ENCODE data around the gene ITGBL1.

Gene ITGBL1

DNA sequence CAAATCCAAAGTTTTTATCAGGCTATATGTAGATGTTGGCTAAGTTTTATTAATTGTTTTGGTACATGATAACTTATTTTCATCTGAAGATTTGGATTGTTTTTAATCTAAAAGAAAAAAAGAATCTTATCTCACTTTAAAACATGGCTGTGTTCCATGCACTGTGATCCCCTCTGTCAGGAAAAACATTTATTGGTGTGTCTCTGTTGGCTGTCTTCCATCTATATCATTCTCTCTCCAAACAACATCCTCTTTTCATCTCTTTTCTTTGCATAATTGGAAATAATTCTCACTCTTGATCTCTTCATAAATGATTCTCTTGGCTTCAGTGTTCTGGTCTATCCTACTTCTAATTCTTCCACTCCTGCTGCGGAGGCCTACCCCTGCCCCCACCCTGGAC is 40.4 kb upstream of the ITGBL1 start:
- no peak for DNase-seq

DNA sequence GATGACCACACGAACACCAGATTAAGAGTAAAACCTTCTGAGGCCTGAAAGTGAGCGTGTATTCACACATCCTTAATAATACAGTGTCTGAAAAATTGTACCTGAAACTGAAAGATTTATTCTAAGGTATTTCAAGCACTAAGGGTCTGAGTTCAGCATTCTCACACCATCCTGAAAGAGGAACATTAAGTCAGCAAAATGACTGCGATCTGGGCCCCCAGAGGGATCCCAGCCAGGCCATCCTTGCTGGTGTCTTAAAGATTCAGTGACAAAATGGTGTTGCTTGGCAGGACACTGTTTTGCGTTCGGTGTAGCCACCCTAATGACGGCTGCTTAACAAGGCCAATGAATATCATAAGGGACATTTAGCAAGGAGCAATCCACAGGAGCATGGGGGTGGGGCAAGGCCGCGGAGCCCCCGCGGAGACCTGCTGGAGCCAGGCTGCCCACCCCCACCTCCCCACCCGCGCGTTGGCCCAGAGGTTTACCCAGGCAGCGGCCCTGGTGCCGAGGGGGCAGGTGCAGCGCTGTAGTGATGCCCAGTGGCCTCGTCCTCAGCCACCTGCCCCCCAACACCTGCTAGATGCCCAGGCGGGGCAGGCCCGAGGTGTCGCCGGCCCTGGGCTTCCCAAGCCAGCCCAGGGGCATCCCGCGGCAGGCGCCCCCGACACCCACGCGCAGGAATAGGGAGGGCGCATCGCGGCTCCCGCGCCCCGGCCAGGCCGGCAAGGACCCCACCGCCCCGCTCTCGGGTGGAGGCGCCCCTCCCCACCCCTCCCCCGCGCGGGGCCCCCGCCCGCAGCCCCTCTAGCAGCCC is 36.9 kb upstream of the ITGBL1 start:
- Histone ChIP-seq H3K27ac (ENCODE audit: low read length, poor library complexity, severe bottlenecking) (no peak overlapping the region), H3K4me3 (ENCODE audit: insufficient read depth in 1 of 2, low read depth in 1 of 2, low read length in 2 of 2) (peak overlapping the region in 1 of 2 experiments; percentile 73), H2BK5ac (ENCODE audit: low read depth, low read length, poor library complexity, severe bottlenecking) (no peak overlapping the region), H4K8ac (ENCODE audit: low read length) (no peak overlapping the region), H3K4me2 (ENCODE audit: low read length, poor library complexity, severe bottlenecking) (peak overlapping the region; percentile 100), H2AFZ (ENCODE audit: low read depth, low read length) (peak overlapping the region; percentile 53), H3K9ac (ENCODE audit: low read length) (no peak overlapping the region), H2BK15ac (ENCODE audit: low read depth, poor library complexity, severe bottlenecking) (peak overlapping the region; percentile 16), H3K79me1 (replicated peaks; ENCODE audit: low read length, poor library complexity, severe bottlenecking) (no peaks in the 10 kb centered on the region), H3K4me1 (ENCODE audit: control insufficient read depth, insufficient read depth, low read depth, low read length) (peaks cover 12% of the 10 kb centered on the region), H2BK12ac (ENCODE audit: low read length in 2 of 2) (no peak overlapping the region), H3K23ac (ENCODE audit: low read length in 2 of 2) (peak overlapping the region in 1 of 2 experiments; percentile 23), H3K36me3 (ENCODE audit: control insufficient read depth in 1 of 2, insufficient read depth in 2 of 2, low read depth in 1 of 2, low read length in 2 of 2) (no peaks in the 10 kb centered on the region), H3K4ac (ENCODE audit: low read depth in 1 of 2, low read length in 2 of 2) (no peak overlapping the region), H3K27me3 (ENCODE audit: control insufficient read depth in 1 of 2, insufficient read depth in 1 of 2, low read length in 2 of 2) (no peaks in the 10 kb centered on the region), H3K14ac (ENCODE audit: low read length in 2 of 2) (no peak overlapping the region), H3K18ac (ENCODE audit: low read depth in 1 of 2, low read length in 2 of 2) (peak overlapping the region in 1 of 2 experiments; percentile 48), H2AK5ac (ENCODE audit: low read length, severe bottlenecking) (no peak overlapping the region), H2BK120ac (ENCODE audit: low read depth, low read length) (no peak overlapping the region), H4K91ac (ENCODE audit: low read length) (no peak overlapping the region), H3K9me3 (ENCODE audit: control insufficient read depth, low read length) (no peaks in the 10 kb centered on the region)
- no peak for DNase-seq
- WGBS = 35% methylated on average over 10 of the region's 43 CpGs

More for the DNA sequence above, 40.4 kb upstream of the ITGBL1 start:
- no peaks in the 10 kb centered on the region for H3K9me3 ChIP-seq (ENCODE audit: control insufficient read depth, low read length)
- H3K79me1 ChIP-seq (replicated peaks; ENCODE audit: low read length, poor library complexity, severe bottlenecking) = no peaks in the 10 kb centered on the region
- no peak overlapping the region for H2BK120ac ChIP-seq (ENCODE audit: low read depth, low read length)
- no peak overlapping the region for H2BK5ac ChIP-seq (ENCODE audit: low read depth, low read length, poor library complexity, severe bottlenecking)
- no peak overlapping the region for H3K9ac ChIP-seq (ENCODE audit: low read length)
- H2AK5ac ChIP-seq (ENCODE audit: low read length, severe bottlenecking) = no peak overlapping the region
- H3K27ac ChIP-seq (ENCODE audit: low read length, poor library complexity, severe bottlenecking) = no peak overlapping the region
- no peak overlapping the region for H3K4ac ChIP-seq (ENCODE audit: low read depth in 1 of 2, low read length in 2 of 2)
- H2AFZ ChIP-seq (ENCODE audit: low read depth, low read length) = no peak overlapping the region
- no peaks in the 10 kb centered on the region for H3K27me3 ChIP-seq (ENCODE audit: control insufficient read depth in 1 of 2, insufficient read depth in 1 of 2, low read length in 2 of 2)
- no peak overlapping the region for H3K4me2 ChIP-seq (ENCODE audit: low read length, poor library complexity, severe bottlenecking)
- peaks cover 12% of the 10 kb centered on the region for H3K4me1 ChIP-seq (ENCODE audit: control insufficient read depth, insufficient read depth, low read depth, low read length)
- H3K4me3 ChIP-seq (ENCODE audit: insufficient read depth in 1 of 2, low read depth in 1 of 2, low read length in 2 of 2) = no peak overlapping the region
- H3K36me3 ChIP-seq (ENCODE audit: control insufficient read depth in 1 of 2, insufficient read depth in 2 of 2, low read depth in 1 of 2, low read length in 2 of 2) = no peaks in the 10 kb centered on the region
- H2BK15ac ChIP-seq (ENCODE audit: low read depth, poor library complexity, severe bottlenecking) = no peak overlapping the region
- H4K8ac ChIP-seq (ENCODE audit: low read length) = no peak overlapping the region
- H2BK12ac ChIP-seq (ENCODE audit: low read length in 2 of 2) = no peak overlapping the region
- H3K23ac ChIP-seq (ENCODE audit: low read length in 2 of 2) = no peak overlapping the region
- H3K18ac ChIP-seq (ENCODE audit: low read depth in 1 of 2, low read length in 2 of 2) = no peak overlapping the region
- H3K14ac ChIP-seq (ENCODE audit: low read length in 2 of 2) = no peak overlapping the region
- H4K91ac ChIP-seq (ENCODE audit: low read length) = no peak overlapping the region
- WGBS = 95% methylated on average over 1 of the region's 1 CpG

DNA sequence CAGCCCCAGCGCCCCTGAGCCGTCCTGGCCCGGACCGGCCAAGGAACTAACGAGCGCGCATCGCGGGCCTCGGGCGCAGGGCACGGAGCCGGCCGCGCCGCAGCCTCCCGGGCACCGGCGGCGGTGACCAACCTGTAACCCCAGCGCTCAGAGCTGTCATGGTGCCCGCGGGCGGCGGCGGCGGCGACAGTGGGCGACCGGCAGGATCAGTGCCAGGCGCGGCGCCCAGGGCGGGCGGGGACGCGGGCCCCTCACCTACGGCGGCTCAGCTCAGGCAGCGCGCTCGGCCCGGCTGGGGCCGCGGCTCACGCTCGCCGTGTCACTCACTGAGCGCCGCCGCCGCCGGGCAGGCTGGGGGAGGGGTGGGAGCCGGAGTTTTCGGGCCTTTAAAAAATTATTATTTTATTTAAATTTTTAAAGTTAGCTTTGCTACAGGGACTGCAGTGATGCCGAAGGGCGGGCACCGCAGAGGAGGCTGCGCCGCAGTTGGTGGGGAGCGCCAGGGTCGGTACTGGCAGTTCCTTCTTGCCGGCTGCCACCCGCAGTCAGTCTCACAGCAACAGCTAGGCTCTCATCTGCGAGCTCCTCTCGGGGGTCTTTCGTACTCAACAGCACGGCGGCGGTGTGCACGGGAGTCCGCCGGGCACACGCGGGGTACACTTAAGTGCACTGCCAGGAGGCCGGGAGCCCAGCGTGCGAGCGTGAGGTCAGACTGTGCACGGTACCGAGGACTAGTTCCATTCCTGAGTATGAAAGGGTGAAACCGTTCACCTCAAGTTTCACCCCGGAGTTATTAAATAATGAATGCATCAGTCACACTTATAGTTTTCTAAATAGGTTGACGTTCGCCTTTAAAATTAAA is 36.1 kb upstream of the ITGBL1 start, which contains the start of gene NALCN:
Gene NALCN (minus strand): TSS at position 328 of the 862 bp plus-strand sequence. CDS start 17,382 bp downstream, outside the sequence.
- Histone ChIP-seq H2BK120ac (ENCODE audit: low read depth, low read length) (no peak within 1 kb of the TSS), H3K4ac (ENCODE audit: low read depth in 1 of 2, low read length in 2 of 2) (peak within 1 kb of the TSS in 1 of 2 experiments; percentile 9), H2BK5ac (ENCODE audit: low read depth, low read length, poor library complexity, severe bottlenecking) (no peak within 1 kb of the TSS), H2AK5ac (ENCODE audit: low read length, severe bottlenecking) (no peak within 1 kb of the TSS), H2BK15ac (ENCODE audit: low read depth, poor library complexity, severe bottlenecking) (peak within 1 kb of the TSS; percentile 16), H4K91ac (ENCODE audit: low read length) (peak within 1 kb of the TSS; percentile 90), H3K4me3 (ENCODE audit: insufficient read depth in 1 of 2, low read depth in 1 of 2, low read length in 2 of 2) (peak within 1 kb of the TSS; percentile 73 to 82), H3K79me1 (replicated peaks; ENCODE audit: low read length, poor library complexity, severe bottlenecking) (no peaks in the 10 kb centered on the region), H3K27me3 (ENCODE audit: control insufficient read depth in 1 of 2, insufficient read depth in 1 of 2, low read length in 2 of 2) (no peaks in the 10 kb centered on the region), H3K27ac (ENCODE audit: low read length, poor library complexity, severe bottlenecking) (no peak within 1 kb of the TSS), H3K9ac (ENCODE audit: low read length) (peak within 1 kb of the TSS; percentile 63), H3K4me1 (ENCODE audit: control insufficient read depth, insufficient read depth, low read depth, low read length) (peaks cover 12% of the 10 kb centered on the region), H2BK12ac (ENCODE audit: low read length in 2 of 2) (peak within 1 kb of the TSS in 1 of 2 experiments; percentile 78), H2AFZ (ENCODE audit: low read depth, low read length) (peak within 1 kb of the TSS; percentile 59), H3K36me3 (ENCODE audit: control insufficient read depth in 1 of 2, insufficient read depth in 2 of 2, low read depth in 1 of 2, low read length in 2 of 2) (no peaks in the 10 kb centered on the region), H3K23ac (ENCODE audit: low read length in 2 of 2) (peak within 1 kb of the TSS in 1 of 2 experiments; percentile 23), H4K8ac (ENCODE audit: low read length) (peak within 1 kb of the TSS; percentile 41), H3K18ac (ENCODE audit: low read depth in 1 of 2, low read length in 2 of 2) (peak within 1 kb of the TSS; percentile 79 to 89), H3K4me2 (ENCODE audit: low read length, poor library complexity, severe bottlenecking) (peak within 1 kb of the TSS; percentile 100), H3K14ac (ENCODE audit: low read length in 2 of 2) (no peak within 1 kb of the TSS), H3K9me3 (ENCODE audit: control insufficient read depth, low read length) (no peaks in the 10 kb centered on the region)
- DNase-seq = peak; percentile 30
- 5% methylated on average over 53 of the region's 85 CpGs for WGBS

DNA sequence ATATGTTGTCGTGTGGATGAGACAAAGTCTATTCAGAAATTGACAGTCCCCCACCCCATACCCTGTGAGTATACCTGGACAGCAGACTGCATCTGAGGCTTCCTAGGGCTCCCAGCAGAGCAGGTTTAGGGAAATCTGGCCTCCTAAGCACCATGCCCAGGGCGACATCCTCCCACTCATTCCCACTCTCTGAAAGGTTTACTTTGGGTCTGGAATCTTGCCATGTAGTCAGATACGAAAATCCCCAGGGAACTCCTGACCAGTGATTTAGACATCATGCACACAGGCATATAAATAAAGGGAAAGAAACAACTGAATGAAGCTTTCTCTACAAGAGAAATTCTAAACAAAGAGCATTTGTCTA is 35.5 kb upstream of the ITGBL1 start:
- H3K4me1 ChIP-seq (ENCODE audit: control insufficient read depth, insufficient read depth, low read depth, low read length) = peaks cover 12% of the 10 kb centered on the region
- H2BK5ac ChIP-seq (ENCODE audit: low read depth, low read length, poor library complexity, severe bottlenecking) = no peak overlapping the region
- no peaks in the 10 kb centered on the region for H3K36me3 ChIP-seq (ENCODE audit: control insufficient read depth in 1 of 2, insufficient read depth in 2 of 2, low read depth in 1 of 2, low read length in 2 of 2)
- H2AFZ ChIP-seq (ENCODE audit: low read depth, low read length) = no peak overlapping the region
- WGBS = 69% methylated on average over 1 of the region's 3 CpGs
- H4K8ac ChIP-seq (ENCODE audit: low read length) = no peak overlapping the region
- no peak overlapping the region for H3K27ac ChIP-seq (ENCODE audit: low read length, poor library complexity, severe bottlenecking)
- H3K4me2 ChIP-seq (ENCODE audit: low read length, poor library complexity, severe bottlenecking) = peak overlapping the region; percentile 100
- H4K91ac ChIP-seq (ENCODE audit: low read length) = no peak overlapping the region
- H3K23ac ChIP-seq (ENCODE audit: low read length in 2 of 2) = no peak overlapping the region
- H2BK12ac ChIP-seq (ENCODE audit: low read length in 2 of 2) = no peak overlapping the region
- H3K79me1 ChIP-seq (replicated peaks; ENCODE audit: low read length, poor library complexity, severe bottlenecking) = no peaks in the 10 kb centered on the region
- H3K4ac ChIP-seq (ENCODE audit: low read depth in 1 of 2, low read length in 2 of 2) = no peak overlapping the region
- H3K18ac ChIP-seq (ENCODE audit: low read depth in 1 of 2, low read length in 2 of 2) = no peak overlapping the region
- H3K14ac ChIP-seq (ENCODE audit: low read length in 2 of 2) = no peak overlapping the region
- H3K9ac ChIP-seq (ENCODE audit: low read length) = peak overlapping the region; percentile 63
- H2AK5ac ChIP-seq (ENCODE audit: low read length, severe bottlenecking) = no peak overlapping the region
- no peak overlapping the region for H2BK120ac ChIP-seq (ENCODE audit: low read depth, low read length)
- H3K27me3 ChIP-seq (ENCODE audit: control insufficient read depth in 1 of 2, insufficient read depth in 1 of 2, low read length in 2 of 2) = no peaks in the 10 kb centered on the region
- no peaks in the 10 kb centered on the region for H3K9me3 ChIP-seq (ENCODE audit: control insufficient read depth, low read length)
- H3K4me3 ChIP-seq (ENCODE audit: insufficient read depth in 1 of 2, low read depth in 1 of 2, low read length in 2 of 2) = peak overlapping the region in 1 of 2 experiments; percentile 82
- H2BK15ac ChIP-seq (ENCODE audit: low read depth, poor library complexity, severe bottlenecking) = no peak overlapping the region
- peak; percentile 56 for DNase-seq
